GM19023 (cell line): ENCODE results near the gene MAP3K15.

Experiments
- ATAC-seq: cut with Tn5 transposase; IDR thresholded peaks from one replicate; pipeline ENCODE4 v1.9.1; 2021; ENCODE audit warnings: mild to moderate bottlenecking, moderate library complexity; ENCODE audit not compliant: unreplicated experiment

MAP3K15 gene, protein sequence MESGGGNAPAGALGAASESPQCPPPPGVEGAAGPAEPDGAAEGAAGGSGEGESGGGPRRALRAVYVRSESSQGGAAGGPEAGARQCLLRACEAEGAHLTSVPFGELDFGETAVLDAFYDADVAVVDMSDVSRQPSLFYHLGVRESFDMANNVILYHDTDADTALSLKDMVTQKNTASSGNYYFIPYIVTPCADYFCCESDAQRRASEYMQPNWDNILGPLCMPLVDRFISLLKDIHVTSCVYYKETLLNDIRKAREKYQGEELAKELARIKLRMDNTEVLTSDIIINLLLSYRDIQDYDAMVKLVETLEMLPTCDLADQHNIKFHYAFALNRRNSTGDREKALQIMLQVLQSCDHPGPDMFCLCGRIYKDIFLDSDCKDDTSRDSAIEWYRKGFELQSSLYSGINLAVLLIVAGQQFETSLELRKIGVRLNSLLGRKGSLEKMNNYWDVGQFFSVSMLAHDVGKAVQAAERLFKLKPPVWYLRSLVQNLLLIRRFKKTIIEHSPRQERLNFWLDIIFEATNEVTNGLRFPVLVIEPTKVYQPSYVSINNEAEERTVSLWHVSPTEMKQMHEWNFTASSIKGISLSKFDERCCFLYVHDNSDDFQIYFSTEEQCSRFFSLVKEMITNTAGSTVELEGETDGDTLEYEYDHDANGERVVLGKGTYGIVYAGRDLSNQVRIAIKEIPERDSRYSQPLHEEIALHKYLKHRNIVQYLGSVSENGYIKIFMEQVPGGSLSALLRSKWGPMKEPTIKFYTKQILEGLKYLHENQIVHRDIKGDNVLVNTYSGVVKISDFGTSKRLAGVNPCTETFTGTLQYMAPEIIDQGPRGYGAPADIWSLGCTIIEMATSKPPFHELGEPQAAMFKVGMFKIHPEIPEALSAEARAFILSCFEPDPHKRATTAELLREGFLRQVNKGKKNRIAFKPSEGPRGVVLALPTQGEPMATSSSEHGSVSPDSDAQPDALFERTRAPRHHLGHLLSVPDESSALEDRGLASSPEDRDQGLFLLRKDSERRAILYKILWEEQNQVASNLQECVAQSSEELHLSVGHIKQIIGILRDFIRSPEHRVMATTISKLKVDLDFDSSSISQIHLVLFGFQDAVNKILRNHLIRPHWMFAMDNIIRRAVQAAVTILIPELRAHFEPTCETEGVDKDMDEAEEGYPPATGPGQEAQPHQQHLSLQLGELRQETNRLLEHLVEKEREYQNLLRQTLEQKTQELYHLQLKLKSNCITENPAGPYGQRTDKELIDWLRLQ (N-terminal part only)

DNA sequence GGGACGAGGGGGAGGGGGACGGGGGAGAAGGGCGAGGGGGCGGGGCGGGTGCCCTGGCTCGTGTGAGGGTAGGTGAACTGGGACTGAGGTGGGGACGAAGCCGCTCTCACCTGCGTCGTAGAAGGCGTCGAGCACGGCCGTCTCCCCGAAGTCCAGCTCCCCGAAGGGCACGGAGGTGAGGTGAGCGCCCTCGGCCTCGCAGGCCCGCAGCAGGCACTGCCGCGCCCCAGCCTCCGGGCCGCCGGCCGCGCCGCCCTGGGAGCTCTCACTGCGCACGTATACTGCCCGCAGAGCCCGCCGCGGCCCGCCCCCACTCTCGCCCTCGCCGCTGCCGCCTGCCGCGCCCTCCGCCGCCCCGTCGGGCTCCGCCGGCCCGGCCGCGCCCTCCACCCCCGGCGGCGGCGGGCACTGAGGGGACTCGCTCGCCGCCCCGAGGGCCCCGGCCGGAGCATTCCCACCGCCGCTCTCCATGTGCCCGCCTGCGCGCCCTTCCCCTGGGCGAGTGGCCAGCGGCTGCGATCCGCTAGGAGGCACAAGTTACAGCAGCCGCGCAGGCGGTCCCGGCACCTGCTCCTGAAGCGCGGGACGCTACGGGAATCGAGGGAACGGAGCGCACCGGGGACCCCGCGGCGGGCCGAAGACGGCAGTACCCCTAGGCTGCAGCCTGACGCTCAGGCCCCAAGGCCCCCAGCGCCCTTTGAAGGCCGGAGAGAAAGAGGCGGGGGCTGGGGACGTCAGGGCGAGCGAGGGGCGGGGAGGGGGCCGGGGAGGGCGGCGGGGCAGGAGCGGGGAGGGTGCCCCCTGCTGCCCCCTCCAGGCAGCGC, at the start of gene MAP3K15:
TSS of gene MAP3K15 (minus strand) at position 718 of the 824 bp plus-strand sequence. CDS start at position 471, 247 bp downstream.
- ATAC-seq: no peak

DNA sequence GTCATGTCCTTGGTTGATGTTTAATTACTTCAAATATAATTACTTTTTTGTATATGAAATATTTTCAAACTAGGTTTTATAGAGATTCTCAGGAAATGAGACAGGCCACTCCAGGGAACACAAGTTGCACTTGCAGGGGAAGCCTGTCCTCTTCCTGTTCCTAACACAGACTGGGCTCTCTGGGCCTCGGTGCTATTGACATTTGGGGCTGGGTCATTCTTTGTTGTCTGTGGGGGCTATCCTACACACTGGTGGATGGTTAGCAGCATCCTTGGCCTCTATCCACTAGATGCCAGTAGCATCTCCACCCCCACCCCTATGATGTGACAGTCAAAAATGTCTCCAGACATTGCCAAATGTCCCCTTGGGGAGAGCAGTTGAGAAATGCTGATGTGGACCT, 49.3 kb upstream of the MAP3K15 start:
- ATAC-seq: no peak

DNA sequence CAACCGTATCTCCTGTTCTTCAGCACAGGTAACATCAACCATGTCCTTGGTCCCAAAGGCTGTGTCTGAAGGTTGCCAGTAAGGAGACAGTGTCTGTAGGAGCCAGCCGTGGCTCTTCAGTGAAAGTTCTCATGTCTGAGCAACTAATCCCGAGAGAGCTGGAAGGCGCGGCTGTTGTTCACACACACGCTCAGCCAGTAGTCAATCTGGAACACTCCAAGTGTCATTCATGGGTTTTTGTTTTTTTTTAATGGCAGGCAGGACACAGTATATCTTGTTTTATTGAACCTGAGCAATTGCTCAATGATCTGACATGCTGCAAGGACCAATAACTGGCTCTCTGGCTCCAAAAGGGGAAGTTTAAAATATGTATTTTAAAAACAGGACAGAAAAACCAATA, 48.4 kb upstream of the MAP3K15 start:
- ATAC-seq: no peak

DNA sequence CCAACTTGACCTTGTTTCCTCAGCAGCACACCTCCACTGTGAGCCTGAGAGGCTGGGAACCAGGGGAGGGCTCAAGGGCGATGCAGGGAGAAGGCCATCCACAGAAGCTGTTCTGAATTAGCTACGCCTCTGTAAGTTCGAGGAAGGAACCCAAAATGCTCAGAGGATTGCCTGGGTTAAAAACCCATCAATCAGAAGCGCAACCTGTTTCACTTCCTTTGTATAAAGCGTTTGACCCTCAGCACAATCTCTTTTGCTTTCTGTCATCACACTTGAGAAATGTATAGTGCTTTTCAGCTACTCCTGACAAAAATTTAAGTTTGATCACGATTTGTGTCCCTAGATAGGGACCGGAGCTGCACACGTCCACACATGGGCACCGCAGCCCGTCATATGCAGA, 48.0 kb upstream of the MAP3K15 start:
- ATAC-seq: no peak

DNA sequence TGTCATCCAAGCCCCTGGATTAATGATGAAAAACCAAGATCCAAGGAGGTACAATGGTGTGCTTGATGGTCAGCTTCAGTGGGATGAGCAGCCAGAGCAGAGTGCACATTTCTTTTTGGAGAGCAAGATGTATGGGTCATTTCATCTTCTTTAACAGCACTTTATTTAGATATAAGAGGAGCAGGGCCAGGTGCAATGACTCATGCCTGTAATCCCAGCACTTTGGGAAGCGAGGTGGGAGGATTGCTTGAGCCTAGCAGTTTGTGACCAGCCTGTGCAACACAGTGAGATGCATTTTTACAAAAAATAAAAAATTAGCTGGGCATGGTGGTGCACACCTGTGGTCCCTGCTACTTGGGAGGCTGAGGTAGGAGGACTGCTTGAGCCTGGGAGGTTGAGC, 45.3 kb upstream of the MAP3K15 start:
- ATAC-seq: no peak

DNA sequence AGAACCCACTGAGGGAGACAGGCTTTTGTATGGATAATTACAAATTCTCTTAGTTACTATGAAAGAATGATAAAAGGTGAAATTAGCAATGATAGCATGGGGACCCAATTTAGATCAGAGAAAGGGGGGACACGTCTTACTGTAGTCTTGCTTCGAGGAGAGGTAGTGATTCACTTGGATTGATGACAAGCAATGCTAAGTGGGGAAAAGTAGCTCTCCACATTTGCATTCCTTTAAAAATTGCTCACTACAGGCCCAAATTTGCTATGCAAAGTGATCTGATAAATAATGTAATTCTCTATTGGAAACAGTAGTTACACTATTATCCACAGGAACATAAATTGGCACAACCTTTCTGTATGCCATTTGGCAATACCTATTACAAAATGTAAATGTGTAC, 42.5 kb upstream of the MAP3K15 start:
- ATAC-seq: no peak

DNA sequence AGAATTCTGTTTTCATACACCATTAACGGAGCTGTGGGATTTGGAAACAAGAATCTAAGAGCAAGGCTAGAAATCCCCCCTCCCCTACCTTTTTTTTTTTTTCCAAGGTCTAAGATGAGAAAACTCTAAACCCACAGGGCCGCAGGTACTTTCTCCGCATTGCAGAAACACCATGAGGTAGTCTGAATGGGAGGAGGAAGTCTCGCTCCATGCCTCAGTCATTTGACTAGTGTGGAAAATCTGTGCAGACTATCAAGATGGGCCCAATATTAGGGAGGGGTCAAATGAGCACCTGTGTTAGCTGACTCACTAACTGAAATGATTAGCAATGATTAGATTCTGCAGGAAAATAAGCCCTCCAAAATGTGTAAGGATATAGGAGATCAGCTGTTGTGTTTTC, 40.9 kb upstream of the MAP3K15 start:
- ATAC-seq: no peak

DNA sequence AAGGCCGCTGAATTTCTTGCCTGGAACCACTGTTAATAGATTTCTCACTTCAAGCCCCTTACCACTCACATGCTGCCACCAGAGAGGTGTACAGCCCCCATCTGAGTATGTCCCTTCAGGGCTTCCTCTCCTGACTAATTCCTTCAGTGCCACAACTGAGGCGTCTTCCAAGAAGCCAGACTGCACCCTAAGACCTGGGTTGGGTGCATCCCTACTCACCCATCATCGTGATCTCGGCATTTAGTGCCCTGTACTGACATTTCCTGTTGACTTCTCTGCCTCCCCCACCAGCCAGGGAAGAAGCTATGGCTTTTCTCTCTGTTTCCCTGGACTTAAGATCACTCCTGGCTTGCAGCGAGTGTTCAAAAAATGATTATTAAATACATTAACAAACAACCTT, 40.4 kb upstream of the MAP3K15 start:
- ATAC-seq: no peak

DNA sequence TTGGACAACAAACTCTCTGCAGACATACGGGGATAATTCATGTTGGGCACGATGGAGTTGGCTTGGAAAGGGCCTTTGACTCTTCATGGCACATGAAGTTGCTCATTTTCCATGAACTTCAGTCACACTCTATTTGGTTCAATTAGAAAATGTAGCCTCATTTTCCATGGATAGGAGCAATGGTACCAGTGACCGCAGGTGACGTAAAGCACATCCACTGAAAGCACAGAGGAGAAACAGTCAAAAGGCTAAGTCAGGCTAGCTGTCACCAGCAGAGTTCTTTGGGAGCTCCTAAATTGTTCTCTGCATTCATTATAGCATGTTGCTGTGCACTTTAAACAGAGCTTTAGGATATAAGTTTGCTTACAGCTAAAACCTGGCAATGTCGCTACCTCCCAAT, 39.9 kb upstream of the MAP3K15 start:
- ATAC-seq: no peak

DNA sequence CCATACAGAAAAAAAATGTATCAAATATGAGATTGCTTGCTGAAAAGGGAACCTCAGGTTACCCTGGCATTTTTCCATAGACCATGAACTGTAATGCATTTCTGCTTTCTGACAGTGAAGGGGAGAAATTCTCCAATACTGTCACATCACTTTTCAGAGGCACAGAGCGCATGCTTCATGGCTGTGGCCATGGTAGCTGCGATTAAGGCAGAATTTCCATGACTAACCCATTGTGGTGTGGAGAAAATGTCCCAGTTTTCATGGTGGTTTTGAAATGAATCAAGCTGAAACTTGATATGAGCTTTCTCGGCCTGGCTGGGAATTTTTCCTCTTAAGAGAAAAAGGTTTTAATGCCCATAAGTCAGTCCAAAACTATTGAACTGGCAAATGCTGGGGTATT, 39.5 kb upstream of the MAP3K15 start:
- no peak for ATAC-seq

DNA sequence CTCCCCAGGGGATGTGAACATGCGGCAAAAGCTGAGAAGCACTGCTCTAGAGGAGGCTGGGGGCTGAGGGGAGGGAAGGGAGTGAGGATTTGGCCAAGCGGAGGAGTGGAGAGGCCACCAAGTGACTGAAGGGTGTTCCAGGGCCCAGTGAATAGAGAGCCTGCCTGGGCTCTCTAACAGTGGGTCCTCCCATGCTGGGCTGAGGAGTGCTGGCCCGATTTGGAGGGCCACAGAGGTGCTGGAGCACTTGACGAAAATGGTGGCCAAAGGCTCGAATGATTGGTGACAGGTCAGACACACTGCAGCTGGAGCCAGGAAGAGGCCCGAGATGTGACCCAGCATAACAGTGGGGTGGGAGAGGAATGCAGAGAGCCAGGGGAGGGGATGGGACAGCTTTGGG, 37.5 kb upstream of the MAP3K15 start:
- ATAC-seq: no peak

DNA sequence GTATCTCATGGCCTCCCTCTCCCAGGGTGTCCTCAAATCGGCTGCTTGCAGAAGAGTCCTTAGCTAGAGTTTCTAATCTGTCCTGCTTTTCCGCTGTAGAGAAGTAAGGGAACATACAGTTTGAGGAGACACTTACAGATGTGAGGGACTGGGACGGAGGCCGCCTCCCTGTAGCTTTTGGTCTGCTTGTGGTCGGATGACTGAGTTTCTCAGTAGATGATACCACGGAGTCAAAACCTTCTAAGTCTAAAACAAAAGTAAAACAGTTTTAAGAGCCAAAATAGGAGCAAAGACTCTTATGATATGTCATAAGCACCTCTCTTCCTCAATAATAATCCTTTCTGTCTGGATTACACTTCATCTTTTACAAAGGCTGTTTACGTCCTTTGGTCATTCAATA, 34.5 kb upstream of the MAP3K15 start:
- no peak for ATAC-seq

DNA sequence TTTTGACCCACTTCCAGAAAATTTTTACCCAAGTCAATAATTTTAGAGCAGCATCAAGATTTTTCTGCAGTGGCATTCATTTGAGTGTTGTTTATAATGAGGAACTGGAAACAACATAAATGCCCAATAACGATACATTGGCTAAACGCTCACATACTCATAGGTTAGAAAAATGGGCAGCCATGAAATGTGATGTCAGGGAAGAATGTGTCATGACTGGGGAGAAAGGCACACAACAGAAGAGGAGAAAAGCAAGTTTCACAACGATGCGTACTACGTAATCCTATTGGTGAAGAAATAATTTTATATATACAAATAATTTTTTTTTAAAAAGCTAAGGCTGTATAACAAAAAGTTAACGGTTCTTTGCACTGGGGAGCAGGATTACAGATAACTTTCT, 33.6 kb upstream of the MAP3K15 start:
- no peak for ATAC-seq

DNA sequence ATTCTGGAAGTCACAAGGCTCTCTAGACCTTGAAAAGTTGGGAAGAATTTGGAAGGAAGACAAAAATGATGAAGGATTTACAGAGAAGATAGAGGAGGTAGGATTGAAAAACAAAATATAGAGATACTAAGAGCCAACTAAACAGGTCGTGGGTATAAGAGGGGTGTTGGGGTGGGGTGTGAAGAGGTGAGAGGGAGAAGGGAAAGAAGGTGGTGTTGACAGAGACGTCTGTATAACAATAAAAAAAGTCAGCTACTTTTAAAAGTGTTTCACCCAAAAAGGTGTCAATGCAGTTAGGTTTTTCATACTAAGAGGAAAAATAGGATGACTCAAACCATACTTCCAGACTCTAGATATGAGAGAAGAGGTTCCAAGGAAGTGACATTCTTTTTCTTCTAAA, 33.0 kb upstream of the MAP3K15 start:
- no peak for ATAC-seq

DNA sequence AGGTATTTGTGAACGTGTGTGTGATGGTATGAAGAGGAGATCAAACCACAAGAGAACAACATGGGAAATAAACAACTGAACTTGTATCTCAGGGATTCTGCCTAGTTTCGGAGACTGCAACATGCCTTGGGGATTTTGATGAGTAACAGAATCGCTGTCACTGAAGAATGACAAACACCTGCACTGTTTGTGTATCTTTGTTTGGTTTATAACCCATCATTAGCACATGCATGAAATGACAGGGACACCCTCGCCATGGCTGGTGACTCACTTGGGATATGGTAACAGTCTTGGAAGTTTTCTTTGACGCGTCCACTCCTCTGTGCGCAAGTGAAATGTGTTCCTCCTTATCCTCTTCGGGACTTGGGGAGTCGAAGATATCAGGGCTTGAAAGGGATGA, 30.3 kb upstream of the MAP3K15 start:
- no peak for ATAC-seq

DNA sequence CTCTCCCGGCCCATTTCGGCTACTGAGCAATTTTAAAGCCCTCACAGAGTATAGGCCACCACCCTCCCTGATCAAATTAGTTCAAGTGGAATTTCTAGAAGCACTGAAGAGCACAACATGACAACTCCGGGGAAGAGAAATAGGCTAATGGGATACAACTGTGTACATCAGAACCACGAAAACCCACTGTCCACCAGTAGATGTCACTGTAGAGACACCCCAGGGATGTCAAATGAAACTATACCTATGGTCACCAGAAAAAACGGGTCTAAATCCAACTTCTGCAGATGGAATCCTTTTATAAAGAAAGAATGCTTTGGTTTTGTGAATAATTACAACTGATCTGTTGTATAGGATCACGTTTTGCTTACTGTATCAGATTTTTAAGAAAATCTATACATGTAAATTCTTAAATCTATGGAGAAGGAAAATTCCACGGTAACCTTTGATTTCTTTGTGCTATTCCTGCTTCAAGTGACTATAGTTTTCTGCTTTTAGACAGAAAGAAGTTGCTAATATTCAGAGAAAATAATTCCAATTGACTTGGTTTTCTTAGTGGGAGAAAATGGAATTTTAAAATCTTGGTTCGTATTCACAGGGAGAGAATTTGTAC, 29.5 kb upstream of the MAP3K15 start:
- ATAC-seq: no peak

DNA sequence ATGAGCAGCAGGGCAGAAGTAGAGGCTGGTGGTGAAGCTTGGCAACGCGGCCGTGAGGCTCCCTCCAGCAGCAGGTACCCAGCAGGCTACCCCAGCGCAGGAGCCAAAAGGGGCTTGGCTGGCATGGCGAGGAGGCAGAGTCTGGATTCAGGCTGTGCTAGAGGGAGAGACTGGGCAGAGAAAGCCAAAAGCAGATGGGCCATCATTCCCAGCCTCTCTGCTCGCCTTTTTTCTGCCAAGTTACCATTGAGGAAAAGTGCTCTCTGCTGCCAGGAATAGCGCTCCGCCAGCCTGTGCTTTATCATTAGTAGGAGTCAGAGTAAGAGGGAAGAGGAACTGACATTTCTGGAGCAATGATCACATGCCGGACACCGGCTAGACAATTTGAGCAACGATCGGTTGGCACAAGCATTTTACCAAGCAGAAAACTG, 28.7 kb upstream of the MAP3K15 start:
- ATAC-seq: no peak

DNA sequence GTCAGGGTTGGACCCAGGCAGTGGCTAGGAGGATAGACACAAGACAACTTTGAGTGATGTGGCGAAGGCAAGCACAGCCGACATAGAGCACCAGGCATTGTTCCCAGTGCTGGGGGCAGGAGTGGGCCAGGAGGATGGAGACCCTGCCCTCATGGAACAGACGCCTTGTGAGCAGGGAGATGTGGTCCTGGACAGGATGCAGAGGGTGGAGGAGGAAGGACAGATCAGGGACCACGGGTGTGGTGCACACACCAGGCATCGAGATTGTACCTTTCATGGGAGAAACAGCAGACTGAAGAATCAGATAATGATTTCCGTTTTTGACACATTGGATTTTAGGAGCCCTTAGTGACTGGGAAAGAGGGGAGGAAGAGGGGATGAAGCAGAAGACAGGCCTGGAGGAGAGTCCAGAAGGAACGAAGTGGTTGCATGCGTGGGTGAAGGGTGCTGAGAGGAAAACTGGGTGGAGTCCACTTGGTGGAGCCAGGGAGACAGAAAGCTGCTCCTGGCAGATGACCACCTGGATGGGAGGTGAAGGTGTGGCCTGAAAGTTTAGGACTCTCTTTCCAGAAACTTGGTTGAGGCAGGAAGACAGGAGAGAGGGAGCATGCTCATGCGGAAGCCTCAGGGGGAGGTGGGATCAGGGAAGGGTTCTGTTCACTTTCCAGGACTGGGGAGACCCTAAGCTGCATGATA, 27.9 kb upstream of the MAP3K15 start:
- no peak for ATAC-seq

DNA sequence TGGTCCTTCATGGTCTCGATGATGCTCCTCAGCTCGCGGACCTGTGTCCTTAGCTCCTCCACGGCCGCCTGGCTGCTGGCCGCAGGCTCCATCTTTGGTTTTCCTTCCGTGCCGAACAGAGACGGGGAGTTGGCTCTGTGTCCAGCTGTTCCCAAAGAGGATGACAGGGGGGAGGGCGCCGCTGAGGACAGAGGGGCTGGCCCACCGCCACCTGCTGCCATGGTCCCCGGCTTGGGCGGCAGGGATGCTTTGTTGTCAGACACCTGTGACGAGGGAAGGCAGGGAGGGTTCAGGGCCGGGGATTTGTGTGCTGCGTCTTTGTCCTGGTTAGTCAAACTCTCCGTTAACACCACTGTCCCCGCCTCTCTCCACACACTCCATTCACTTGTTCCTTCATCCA, 26.6 kb upstream of the MAP3K15 start:
- ATAC-seq: no peak
